Glutamatergic neuron (in vitro differentiated cells): ENCODE results near the gene RGS14. TPM values are rescaled to one million over a fixed set of nuclear protein-coding genes. Genes with fewer than 3 reads are reported as not detected.

ENCODE experiments used
- DNase-seq: peaks from one replicate; pipeline ENCODE4 v3.0.0; 2022
- H3K27ac Mint-ChIP-seq: one replicate; pipeline ENCODE4 v1.8.0; 2020; ENCODE audit warnings: mild to moderate bottlenecking, mixed read lengths, inconsistent platforms; ENCODE audit not compliant: unreplicated experiment
- H3K27me3 Mint-ChIP-seq: one replicate; pipeline ENCODE4 v1.8.0; 2020; ENCODE audit warnings: mild to moderate bottlenecking, moderate library complexity, mixed read lengths, inconsistent platforms; ENCODE audit not compliant: unreplicated experiment
- H3K36me3 Mint-ChIP-seq: one replicate; pipeline ENCODE4 v1.8.0; 2020; ENCODE audit warnings: mild to moderate bottlenecking, mixed read lengths, inconsistent platforms; ENCODE audit not compliant: unreplicated experiment
- H3K4me1 Mint-ChIP-seq: one replicate; pipeline ENCODE4 v1.8.0; 2020; ENCODE audit warnings: mild to moderate bottlenecking, low read depth, mixed read lengths, inconsistent platforms; ENCODE audit not compliant: unreplicated experiment
- H3K4me3 Mint-ChIP-seq: one replicate; pipeline ENCODE4 v1.8.0; 2020; ENCODE audit warnings: mild to moderate bottlenecking, mixed read lengths, inconsistent platforms; ENCODE audit not compliant: unreplicated experiment
- H3K9me3 Mint-ChIP-seq: one replicate; pipeline ENCODE4 v1.8.0; 2020; ENCODE audit warnings: mild to moderate bottlenecking, moderate library complexity, mixed read lengths, inconsistent platforms; ENCODE audit not compliant: unreplicated experiment
- CTCF ChIP-seq: fragments of 200-600 bp; sonication (generic); IDR thresholded peaks from one replicate; pipeline ENCODE4 v1.5.0; 2021; ENCODE audit not compliant: partially characterized antibody, unreplicated experiment
- total RNA-seq: library from RNA; stranded (reverse); fragmentation: NEBNext Ultra II Directional; extraction: Animal tissue kit (Norgen Biotek cat#: 25700); gene quantifications from one replicate; pipeline ENCODE4 v1.2.1, GENCODE V29; 2021; ENCODE audit not compliant: unreplicated experiment

RGS14 gene
- total RNA-seq, 1 donor from 2014 or later: 15.9 TPM

DNA sequence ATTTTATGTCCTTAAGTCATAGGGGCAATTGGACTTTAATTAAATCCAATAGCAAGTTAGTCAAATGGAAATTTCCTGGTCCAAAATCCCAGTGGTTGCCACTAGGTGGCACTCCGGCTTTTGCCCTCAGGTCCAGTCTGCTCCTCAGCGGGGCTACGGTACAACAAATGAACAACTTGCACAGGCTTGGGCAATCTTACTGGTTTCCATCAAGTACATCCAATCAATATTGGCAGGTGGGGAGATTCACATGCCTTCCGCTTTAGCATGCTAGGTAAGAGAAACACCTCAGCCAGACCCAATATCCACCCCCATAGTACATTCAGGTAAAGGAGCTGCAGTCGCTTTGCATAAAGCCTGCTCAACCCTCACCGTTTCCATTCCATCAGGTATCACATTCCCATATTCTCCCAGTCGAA lies 39.8 kb upstream of the RGS14 start:
- peaks cover 7% of the 10 kb centered on the region for H3K36me3 Mint-ChIP-seq
- no peak overlapping the region for H3K27ac Mint-ChIP-seq
- H3K4me1 Mint-ChIP-seq: no peaks in the 10 kb centered on the region
- peaks cover 2% of the 10 kb centered on the region for H3K27me3 Mint-ChIP-seq
- no peak overlapping the region for H3K4me3 Mint-ChIP-seq
- H3K9me3 Mint-ChIP-seq: peaks cover 6% of the 10 kb centered on the region
- TF ChIP-seq CTCF: peak; percentile 94
- DNase-seq: peak; percentile 76

- Mint-ChIP-seq H3K36me3 (peaks cover 7% of the 10 kb centered on the region), H3K4me1 (no peaks in the 10 kb centered on the region), H3K27ac (no peak overlapping the region), H3K27me3 (no peaks in the 10 kb centered on the region), H3K4me3 (no peak overlapping the region), H3K9me3 (peaks cover 5% of the 10 kb centered on the region)
- no peak for TF ChIP-seq CTCF
- DNase-seq: no peak
These were observed 37.7 kb upstream of the RGS14 start for GRCh38 chr5:177319913-177320588.

GRCh38 chr5:177320879-177321278 lies 36.8 kb upstream of the RGS14 start:
- Mint-ChIP-seq H3K9me3 (peaks cover 6% of the 10 kb centered on the region), H3K36me3 (peaks cover 7% of the 10 kb centered on the region), H3K27ac (no peak overlapping the region), H3K27me3 (no peaks in the 10 kb centered on the region), H3K4me1 (no peaks in the 10 kb centered on the region), H3K4me3 (no peak overlapping the region)
- no peak for TF ChIP-seq CTCF
- DNase-seq: no peak

DNA sequence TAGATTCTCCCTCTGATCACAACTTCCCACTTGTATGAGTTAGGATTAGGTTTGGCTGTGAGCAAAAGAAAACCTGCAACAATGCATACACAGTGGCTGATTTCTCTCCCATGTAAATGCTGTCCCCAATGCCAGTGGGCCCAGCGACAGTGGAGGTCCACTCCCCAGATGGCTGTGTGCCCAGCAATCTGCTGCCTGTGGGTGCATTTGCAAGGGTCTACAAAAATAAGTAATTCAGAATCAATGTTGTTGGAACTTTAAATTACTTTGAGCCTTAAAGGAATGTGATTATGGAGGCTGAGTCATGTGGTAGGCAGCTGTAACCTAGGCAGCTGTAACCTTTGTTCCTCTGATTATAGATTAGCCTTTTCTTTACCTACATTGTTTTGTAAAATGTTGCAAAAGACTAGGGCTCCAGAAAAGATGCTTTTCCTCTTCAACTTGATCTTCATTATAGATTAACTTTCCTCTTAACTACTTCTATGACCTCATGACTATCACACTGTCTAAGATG lies 31.8 kb upstream of the RGS14 start:
- H3K9me3 Mint-ChIP-seq: peaks cover 4% of the 10 kb centered on the region
- peaks cover 3% of the 10 kb centered on the region for H3K36me3 Mint-ChIP-seq
- no peak for DNase-seq
- no peak for TF ChIP-seq CTCF
- no peak overlapping the region for H3K27ac Mint-ChIP-seq
- peaks cover 4% of the 10 kb centered on the region for H3K27me3 Mint-ChIP-seq
- peaks cover under 1% of the 10 kb centered on the region for H3K4me1 Mint-ChIP-seq
- H3K4me3 Mint-ChIP-seq: no peak overlapping the region

DNA sequence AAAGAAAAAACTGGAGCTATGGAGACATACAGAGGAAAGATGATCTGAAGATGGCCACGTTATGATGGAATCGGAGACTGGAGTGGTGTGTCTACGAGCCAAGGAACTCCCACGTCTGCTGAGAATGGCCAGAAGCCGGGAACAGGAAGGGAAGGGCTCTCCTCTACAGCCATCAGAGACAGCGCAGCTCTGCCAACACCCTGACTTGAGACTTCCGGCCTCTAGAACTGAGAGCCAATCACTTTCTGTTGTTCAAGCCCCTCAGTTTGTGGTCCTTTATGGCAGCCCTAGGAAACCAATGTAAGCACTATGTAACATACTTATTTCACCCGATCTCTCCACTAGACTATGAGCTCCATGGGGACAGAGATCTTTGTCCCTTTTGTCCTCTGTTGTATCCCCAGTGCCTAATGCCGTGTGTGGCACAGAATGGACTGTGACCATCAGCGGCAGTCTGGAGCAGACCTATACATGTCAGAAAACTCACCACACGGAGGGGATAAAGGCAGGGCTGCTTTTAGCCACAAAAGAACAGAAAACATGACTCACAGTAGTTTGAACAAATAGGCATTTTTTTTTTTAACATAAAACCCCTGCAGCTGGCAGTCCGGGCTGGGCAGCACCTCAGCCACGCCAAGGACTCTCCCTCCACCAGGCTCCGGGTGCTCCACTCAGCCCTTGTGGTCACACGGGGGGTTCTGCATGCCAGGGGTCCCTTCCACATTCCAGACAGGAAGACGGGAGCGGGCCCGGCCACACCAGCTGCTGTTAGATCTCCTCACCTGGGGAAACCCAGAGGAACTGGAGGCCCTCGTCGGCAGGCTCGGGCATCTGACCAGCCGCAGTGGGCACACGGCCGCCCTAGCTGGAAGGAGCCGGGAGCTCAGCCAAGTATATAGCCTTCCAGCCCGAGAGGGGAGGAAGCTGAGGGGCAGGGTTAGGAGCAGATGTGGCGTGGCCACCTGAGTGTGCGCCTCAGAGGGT lies 29.9 kb upstream of the RGS14 start:
- no peak overlapping the region for H3K27ac Mint-ChIP-seq
- H3K36me3 Mint-ChIP-seq: no peaks in the 10 kb centered on the region
- no peak for DNase-seq

More for the DNA sequence above, 29.9 kb upstream of the RGS14 start:
- peaks cover 8% of the 10 kb centered on the region for H3K27me3 Mint-ChIP-seq
- H3K9me3 Mint-ChIP-seq: peaks cover 1% of the 10 kb centered on the region
- H3K4me1 Mint-ChIP-seq: peaks cover 13% of the 10 kb centered on the region
- TF ChIP-seq CTCF: no peak
- no peak overlapping the region for H3K4me3 Mint-ChIP-seq
